ENCODE measurements around the gene SPRR2E. TPM values are rescaled to one million over a fixed set of nuclear protein-coding genes. Genes with fewer than 3 reads are reported as not detected.
"Not testable (repeated sequence)": the region's sequence is repeated elsewhere in the genome, so short reads cannot be mapped to it uniquely, and the experiment has no call there.

The SPRR2E gene
- total RNA-seq, 1 experiment from 2014 or later, result not detected

- no peak for DNase-seq (ENCODE audit: low read depth)
Observed at GRCh38 chr1:153072806-153073726, 21.3 kb downstream of the SPRR2E start.

DNA sequence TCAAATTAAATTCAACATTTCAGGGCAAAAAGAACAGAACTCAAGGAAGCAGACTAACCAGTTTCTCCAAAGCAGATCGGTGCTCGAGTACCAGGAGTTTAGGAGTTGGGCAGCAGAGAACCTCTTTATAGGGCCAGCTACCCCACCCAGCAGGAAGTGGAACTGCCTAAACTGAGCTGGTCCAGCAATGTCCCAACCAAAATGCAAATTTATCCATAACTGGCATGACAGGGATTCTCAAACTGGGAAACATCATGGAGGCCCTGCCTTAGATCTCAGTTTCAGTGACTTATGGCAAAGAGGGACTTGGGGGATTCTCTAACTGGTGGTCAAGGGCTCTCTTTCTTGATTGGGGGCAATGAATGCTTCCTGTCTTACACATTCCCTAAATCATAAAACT is 22.8 kb downstream of the SPRR2E start, which contains the start of gene SPRR2B:
Gene SPRR2B, minus strand, starts transcription at position 101 of the 400 bp plus-strand sequence. CDS start 772 bp downstream, outside the sequence.
- in situ Hi-C loops (cut with HindIII; ENCODE audit: low pct_unique_long_range_greater_than_20kb, low sequenced_read_pairs), result no loop called here
- DNase-seq (ENCODE audit: low read depth), result no peak

More at GRCh38 chr1:153072806-153073726, 21.3 kb downstream of the SPRR2E start:
- in situ Hi-C loops (cut with HindIII; ENCODE audit: low pct_unique_long_range_greater_than_20kb, low sequenced_read_pairs), result no loop called here

DNA sequence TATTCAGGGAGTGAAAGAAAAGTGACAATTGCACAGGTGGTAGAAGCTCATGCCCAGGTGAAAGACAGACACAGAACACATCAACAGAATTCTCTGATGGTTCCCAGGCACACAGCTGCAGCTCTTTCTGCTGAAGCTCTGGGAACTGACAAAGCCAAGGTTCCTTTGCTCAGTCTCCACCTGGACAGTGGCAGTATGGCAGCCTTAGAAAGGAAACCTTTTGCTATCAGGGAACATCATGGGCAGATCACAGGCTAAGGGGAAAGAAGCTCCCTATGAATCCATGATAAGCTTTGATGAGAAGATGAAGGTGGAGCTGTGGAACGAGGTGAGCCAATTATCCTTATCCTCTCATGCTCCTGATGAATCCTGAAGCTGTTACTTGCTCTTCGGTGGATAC is 24.1 kb downstream of the SPRR2E start:
- in situ Hi-C loops (cut with HindIII; ENCODE audit: low pct_unique_long_range_greater_than_20kb, low sequenced_read_pairs), result no loop called here
- no peak for DNase-seq (ENCODE audit: low read depth)

DNA sequence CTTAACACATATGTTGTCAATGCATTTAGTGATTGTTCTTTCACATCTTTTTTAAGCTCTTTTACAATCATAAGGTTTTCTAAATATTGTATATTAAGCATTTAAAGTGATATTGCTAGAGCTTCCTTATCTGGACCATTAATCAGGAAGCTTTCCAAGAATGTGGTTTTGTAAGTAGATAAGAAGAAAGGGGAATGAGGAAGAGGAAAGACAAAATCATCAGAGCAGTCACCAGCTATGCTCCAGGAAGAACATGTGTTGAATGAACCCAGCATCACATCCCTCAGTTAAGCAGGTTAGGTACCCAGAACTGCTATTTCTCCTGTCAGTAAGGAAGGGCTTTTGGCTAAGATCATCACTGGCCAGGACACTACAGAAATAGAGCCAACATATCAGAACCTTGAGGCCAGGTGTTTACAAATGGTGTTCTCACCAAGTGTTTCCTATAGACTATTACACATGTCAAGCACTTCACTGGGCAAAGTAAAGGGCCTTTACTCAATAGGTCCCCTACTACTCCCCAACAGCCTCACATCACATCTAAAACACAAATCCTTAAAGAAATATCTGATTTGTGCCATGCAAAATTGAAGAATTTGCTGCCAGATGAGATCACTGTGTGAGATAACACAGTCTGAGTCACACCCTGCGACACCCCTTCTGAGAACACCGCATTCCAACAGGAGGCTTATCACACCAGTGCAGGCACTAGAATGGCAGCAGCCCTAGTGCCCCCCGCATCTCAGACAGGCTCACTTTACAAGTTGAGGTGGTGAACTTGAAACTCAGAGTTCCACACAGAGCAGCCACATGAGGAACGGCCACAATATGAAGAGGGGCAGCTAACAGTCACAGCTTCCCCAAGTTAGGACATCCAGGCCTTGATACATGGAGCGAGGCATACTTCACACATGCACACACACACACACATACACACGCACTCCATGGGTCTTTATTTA is 35.2 kb downstream of the SPRR2E start:
- in situ Hi-C loops (cut with HindIII; ENCODE audit: low pct_unique_long_range_greater_than_20kb, low sequenced_read_pairs), result no loop called here
- peak; percentile 2 for DNase-seq (ENCODE audit: low read depth)

GRCh38 chr1:153058154-153058553 is 36.2 kb downstream of the SPRR2E start:
- in situ Hi-C loops (cut with HindIII; ENCODE audit: low pct_unique_long_range_greater_than_20kb, low sequenced_read_pairs), result no loop called here
- no peak for DNase-seq (ENCODE audit: low read depth)

- in situ Hi-C loops (cut with HindIII; ENCODE audit: low pct_unique_long_range_greater_than_20kb, low sequenced_read_pairs), result no loop called here
- DNase-seq (ENCODE audit: low read depth), result no peak
Observed at GRCh38 chr1:153057375-153057774, 37.0 kb downstream of the SPRR2E start, which contains the start of gene SPRR2A. Gene SPRR2A, minus strand, starts transcription at chr1:153057512. Its CDS starts 777 bp downstream, at chr1:153056735.

- in situ Hi-C loops (cut with HindIII; ENCODE audit: low pct_unique_long_range_greater_than_20kb, low sequenced_read_pairs); DNase-seq (ENCODE audit: low read depth): not testable (repeated sequence)
Observed at GRCh38 chr1:153056111-153056510, 38.2 kb downstream of the SPRR2E start.

GRCh38 chr1:153049211-153049610 is 45.1 kb downstream of the SPRR2E start:
- in situ Hi-C loops (cut with HindIII; ENCODE audit: low pct_unique_long_range_greater_than_20kb, low sequenced_read_pairs), result no loop called here
- DNase-seq (ENCODE audit: low read depth), result no peak

Other genes starting within 250 kb of the SPRR2E start
- gene LCE7A, start 234.5 kb downstream of the SPRR2E start, total RNA-seq (2014; rRNA removed; shearing (Covaris generic); ENCODE audit: low replicate concordance), result not detected in 2 replicates
- gene SMCP, start 216.2 kb downstream of the SPRR2E start, total RNA-seq (2014; rRNA removed; shearing (Covaris generic); ENCODE audit: low replicate concordance), result not detected in 2 replicates
- gene IVL, start 186.0 kb downstream of the SPRR2E start, total RNA-seq (2014; rRNA removed; shearing (Covaris generic); ENCODE audit: low replicate concordance), result not detected in 2 replicates
- not detected in 2 replicates for gene SPRR5, start 147.3 kb downstream of the SPRR2E start, total RNA-seq (2014; rRNA removed; shearing (Covaris generic); ENCODE audit: low replicate concordance)
- gene SPRR4, start 123.9 kb downstream of the SPRR2E start, total RNA-seq (2014; rRNA removed; shearing (Covaris generic); ENCODE audit: low replicate concordance), result not detected in 2 replicates
- gene SPRR1A, start 110.4 kb downstream of the SPRR2E start, total RNA-seq (2014; rRNA removed; shearing (Covaris generic); ENCODE audit: low replicate concordance), result not detected in 2 replicates
- not detected in 2 replicates for gene SPRR3, start 92.8 kb downstream of the SPRR2E start, total RNA-seq (2014; rRNA removed; shearing (Covaris generic); ENCODE audit: low replicate concordance)
- not detected in 2 replicates for gene SPRR1B, start 63.3 kb downstream of the SPRR2E start, total RNA-seq (2014; rRNA removed; shearing (Covaris generic); ENCODE audit: low replicate concordance)
- gene SPRR2D, start 53.4 kb downstream of the SPRR2E start, total RNA-seq (2014; rRNA removed; shearing (Covaris generic); ENCODE audit: low replicate concordance), result not detected in 2 replicates
- not detected in 2 replicates for gene SPRR2A, start 37.0 kb downstream of the SPRR2E start, total RNA-seq (2014; rRNA removed; shearing (Covaris generic); ENCODE audit: low replicate concordance)
- not detected in 2 replicates for gene SPRR2B, start 22.9 kb downstream of the SPRR2E start, total RNA-seq (2014; rRNA removed; shearing (Covaris generic); ENCODE audit: low replicate concordance)
- not detected in 2 replicates for gene SPRR2F, start 19.0 kb upstream of the SPRR2E start, total RNA-seq (2014; rRNA removed; shearing (Covaris generic); ENCODE audit: low replicate concordance)
- gene SPRR2G, start 56.4 kb upstream of the SPRR2E start, total RNA-seq (2014; rRNA removed; shearing (Covaris generic); ENCODE audit: low replicate concordance), result not detected in 2 replicates
- gene LELP1, start 108.9 kb upstream of the SPRR2E start, total RNA-seq (2014; rRNA removed; shearing (Covaris generic); ENCODE audit: low replicate concordance), result not detected in 2 replicates
- not detected in 2 replicates for gene PRR9, start 123.1 kb upstream of the SPRR2E start, total RNA-seq (2014; rRNA removed; shearing (Covaris generic); ENCODE audit: low replicate concordance)
- gene LORICRIN, start 165.2 kb upstream of the SPRR2E start, total RNA-seq (2014; rRNA removed; shearing (Covaris generic); ENCODE audit: low replicate concordance), result not detected in 2 replicates
- gene PGLYRP3, start 218.4 kb upstream of the SPRR2E start, total RNA-seq (2014; rRNA removed; shearing (Covaris generic); ENCODE audit: low replicate concordance), result not detected in 2 replicates

Measured in Caki2 (cell line).